DMS153 (cell line): ENCODE results near the gene PLPPR5.

Experiments used
- DNase-seq: peaks from one replicate; lab custom pipeline; 2025; lab: John Stamatoyannopoulos, UW

The PLPPR5 gene

GRCh38 chr1:98849969-98850636, 154.6 kb downstream of the PLPPR5 start:
- DNase-seq = no peak

DNA sequence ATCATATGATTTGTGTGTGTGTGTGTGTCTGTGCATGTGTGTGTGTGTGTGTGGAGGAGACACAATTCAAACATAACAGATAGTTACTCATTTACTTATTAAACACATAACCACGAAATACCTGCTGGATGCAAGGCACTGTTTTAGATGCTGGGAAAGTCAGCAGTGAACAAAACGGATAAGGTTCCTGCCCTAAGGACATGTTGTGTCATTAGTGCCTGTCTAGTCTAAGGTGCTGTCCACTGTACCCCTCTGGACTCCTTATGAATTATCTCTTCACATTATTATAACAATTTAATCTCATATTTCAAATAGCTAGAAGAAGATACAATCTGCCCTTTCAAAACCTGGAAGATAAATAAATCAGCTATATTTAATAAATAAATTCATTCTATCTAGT, 162.4 kb downstream of the PLPPR5 start:
- no peak for DNase-seq
